GM19043 (cell line): ENCODE results near the gene PRKCZ.

Experiments
- ATAC-seq: cut with Tn5 transposase; IDR thresholded peaks from one replicate; pipeline ENCODE4 v1.9.1; 2021; ENCODE audit warnings: low read depth; ENCODE audit not compliant: unreplicated experiment

The PRKCZ gene

GRCh38 chr1:2098839-2099785, 48.9 kb downstream of the PRKCZ start:
- no peak for ATAC-seq

DNA sequence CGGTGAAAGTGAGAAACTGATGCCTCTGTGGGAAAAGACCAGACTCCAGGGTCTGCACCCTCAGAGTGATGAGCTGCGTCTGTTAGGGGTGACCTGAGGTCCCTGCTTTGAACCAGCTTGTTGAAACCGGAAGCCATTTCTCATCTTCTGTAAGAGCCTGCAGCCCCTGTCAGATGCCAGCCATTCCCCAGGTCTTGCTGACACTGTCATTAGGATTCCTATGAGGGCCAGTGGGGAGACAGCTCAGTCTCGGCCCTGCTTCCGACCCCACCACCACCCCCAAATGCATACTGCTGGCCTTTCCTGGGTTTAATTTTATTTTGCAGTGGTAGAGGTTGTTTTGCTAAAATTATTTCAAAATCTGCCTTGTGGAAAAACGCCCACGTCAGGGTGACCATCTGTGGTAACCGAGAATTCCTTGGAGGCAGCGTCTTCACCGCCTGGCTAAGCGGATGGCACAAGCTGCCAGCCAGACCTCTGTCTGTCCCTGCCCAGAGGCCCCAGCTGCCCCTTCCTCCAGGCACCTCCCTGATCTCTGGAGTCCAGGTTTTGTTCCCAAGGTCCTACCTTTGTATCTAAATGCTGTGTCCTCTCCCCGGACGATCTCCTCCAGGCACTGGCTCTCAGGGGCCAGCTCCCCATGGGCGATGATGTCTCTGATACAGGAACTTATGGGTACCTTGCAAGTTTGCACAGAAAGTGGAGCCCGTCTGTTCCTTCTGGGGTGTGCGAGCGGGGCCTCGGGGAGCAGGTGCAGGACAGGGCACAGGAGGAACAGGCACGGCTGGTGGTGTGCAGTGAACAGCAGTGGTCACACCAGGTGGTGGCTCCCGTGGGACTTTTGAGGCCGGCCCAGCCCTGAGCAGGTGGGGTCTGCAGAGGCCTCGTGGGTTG, 49.9 kb downstream of the PRKCZ start:
- ATAC-seq: no peak

DNA sequence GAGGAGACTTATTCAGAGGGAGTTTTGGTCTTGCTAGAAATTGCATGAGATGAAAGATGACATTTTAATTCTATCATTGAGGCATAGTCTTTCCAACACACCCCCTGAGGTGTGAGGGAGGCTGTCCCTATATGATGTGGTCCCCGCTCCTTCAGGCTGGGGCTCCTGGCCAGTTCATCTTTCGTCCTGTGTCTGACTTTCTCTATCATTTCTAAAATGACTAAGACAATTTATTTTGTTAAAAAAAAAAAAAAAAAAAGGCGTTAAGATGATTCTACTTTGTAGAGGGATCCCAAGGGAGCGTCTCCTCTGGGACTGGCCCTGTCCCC, 50.5 kb downstream of the PRKCZ start:
- ATAC-seq: no peak

DNA sequence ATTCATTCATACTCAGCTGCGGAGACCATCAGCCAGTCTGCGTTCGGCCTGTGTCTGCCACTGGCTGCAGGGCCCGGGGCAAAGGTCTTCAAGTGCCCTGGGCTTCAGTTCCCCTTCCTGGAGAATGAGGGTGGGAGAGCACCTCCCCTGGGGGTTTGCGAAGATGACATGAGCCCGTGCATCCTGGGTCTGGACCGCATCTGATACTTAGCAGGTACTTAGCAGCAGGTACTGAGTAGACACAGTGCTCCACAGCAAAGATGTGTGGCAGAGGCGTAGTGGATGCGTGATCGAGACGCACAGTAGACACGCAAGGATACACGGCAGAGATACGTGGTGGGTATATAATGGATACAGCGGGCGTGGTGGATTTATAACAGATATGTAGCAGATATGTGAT, 51.3 kb downstream of the PRKCZ start:
- no peak for ATAC-seq

DNA sequence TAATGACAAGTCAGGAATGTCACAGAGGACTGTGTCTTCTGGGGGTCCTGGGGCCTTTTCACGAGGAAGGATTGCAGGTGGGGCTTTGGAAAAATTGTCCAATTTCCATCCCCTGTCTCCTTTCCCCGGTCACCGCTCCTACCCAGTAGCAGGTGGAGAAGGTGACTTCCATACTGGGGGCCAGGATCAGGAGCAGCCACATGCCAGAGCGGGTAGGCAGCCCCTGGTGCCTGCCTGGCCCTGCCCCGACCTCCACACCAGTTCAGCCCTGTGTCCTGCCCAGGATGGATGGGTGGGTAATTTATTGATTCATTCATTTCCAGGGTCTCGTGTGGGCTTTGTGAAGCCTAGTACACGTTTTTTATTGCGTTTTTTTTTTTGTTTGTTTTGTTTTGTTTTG, 51.7 kb downstream of the PRKCZ start:
- no peak for ATAC-seq

- ATAC-seq: no peak
These were observed 52.5 kb downstream of the PRKCZ start for GRCh38 chr1:2102753-2103152.

- no peak for ATAC-seq
These were observed 53.2 kb downstream of the PRKCZ start for GRCh38 chr1:2103266-2103900.

GRCh38 chr1:2103901-2104590, 53.8 kb downstream of the PRKCZ start:
- no peak for ATAC-seq

DNA sequence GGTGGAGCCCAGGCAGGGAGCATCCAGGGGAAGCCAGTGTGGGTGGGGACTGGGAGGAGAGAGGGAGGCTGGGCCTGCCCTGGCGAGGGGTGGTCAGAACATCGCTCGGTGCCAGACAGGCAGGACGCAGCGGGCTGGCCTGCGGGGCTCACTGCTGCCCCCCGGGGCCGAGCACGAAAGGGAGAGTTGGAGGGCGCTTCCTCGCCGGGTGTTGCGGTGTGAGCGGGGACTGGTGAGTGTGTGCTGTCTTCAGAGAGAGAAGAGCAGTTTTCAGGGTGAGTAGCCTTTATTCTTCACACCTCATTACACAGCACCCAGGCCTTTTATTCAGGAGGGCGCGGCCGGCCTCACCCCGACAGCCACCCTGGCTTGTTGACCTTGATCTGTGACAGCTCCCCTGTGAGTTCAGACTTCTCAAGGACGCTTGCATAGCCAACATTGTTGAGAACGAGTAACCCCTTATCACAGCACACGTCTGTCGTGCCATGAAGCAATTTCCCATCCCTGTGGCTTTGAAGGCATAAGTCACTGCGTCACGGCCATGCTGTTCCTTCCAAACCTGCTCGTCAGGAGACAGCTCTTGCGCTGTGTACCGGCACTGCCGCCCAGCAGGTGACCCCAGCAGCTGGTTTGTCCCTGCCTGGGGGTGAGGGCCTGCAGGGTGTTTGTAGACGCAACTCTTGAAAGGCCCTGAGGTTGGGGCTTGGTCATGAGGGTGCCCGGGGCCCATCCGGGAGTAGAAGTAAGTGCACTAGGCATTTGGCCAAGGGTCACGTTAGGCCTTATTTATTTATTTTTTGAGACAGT, 54.6 kb downstream of the PRKCZ start:
- no peak for ATAC-seq

GRCh38 chr1:2105781-2106524, 55.7 kb downstream of the PRKCZ start:
- ATAC-seq: no peak

GRCh38 chr1:2106659-2107405, 56.6 kb downstream of the PRKCZ start:
- no peak for ATAC-seq

- no peak for ATAC-seq
These were observed 57.5 kb downstream of the PRKCZ start for GRCh38 chr1:2107586-2108212.

DNA sequence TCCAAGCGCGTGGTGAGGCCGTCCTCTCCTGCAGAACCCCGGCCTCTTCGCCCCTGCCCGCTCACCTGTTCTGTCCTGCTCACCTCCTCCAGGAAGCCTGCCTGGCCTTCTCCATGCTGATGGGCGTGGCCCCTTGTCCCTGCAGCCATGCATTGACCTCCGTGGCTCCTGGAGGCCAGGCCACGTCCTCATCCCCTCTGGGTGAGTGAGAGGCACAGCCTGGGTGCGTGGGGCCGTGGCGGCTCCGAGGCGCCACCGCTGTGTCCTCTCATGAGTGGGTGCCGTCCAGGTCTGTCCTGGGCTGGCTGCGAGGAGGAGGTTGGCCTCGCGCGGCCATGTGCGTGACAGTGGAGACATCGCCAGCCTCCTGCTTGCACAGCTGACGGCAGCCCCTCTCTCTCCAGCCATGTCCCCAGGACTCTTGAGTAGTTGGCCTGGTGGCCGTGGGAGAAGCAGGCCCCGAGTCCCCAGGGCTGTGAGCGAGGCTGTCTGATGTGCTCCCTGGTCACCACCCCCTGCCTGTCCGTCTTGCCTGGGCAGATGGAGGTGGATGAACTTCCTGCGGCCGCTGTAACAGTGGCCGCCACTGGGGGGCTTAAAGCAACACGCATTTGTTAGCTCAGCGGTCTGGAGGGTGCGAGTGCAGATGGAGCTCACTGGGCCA, 58.1 kb downstream of the PRKCZ start:
- no peak for ATAC-seq

- no peak for ATAC-seq
These were observed 58.8 kb downstream of the PRKCZ start for GRCh38 chr1:2108877-2109580.

DNA sequence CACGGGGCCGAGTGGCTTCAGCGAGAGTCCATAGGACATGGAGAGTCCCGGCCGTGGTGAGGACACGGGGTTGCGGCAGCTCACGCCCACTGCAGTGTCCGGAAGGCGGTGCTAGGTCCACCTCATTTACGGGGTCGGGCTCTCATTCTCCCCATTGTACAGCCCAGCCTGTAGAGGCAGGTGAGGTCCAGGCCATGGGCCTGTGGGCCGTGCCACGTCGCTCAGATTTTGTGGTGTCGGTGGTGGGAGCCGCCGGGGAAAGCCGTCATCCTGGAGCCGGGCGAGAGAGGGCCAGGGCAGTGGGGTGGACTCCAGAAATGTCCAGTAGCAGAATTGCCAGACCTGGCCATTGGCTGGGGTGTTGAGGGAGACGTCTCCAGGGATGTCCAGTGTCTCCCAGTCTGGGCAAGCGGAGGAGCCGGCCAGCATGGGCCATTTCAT, 59.4 kb downstream of the PRKCZ start:
- ATAC-seq: no peak

DNA sequence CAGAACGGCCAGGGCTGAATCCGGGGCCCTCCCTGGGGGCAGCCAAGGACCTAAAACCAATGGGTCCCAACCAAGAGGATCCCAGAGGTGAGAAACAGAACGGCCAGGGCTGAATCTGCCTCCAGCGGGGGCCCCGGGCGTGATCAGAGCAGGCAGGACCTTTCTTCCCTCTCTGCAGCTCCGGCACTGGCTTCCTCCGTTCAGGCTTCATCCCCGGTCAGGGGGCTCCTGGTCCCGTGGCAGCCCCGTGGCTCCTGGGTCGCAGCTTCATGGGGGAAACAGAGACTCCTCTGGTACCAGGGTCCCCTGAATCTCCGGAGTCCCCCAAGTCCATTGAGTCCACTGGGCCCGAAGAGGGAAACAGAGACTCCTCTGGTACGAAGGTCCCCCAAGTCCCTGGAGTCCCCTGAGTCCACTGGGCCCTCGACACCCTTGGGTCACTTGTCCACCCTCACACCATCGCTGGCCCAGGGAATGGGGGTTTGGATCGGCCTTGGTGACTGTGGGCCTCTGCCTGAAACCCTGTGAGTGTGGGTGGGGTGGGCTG, 60.1 kb downstream of the PRKCZ start:
- ATAC-seq: no peak
